Neuron (in vitro differentiated cells): ENCODE measurements around the gene TTL.
A peak's percentile ranks its signal among the peaks of the same experiment; 100 is the strongest.
"Not testable (repeated sequence)": the region's sequence is repeated elsewhere in the genome, so short reads cannot be mapped to it uniquely, and the experiment has no call there.

ENCODE experiments used
- H2AFZ ChIP-seq: one replicate; pipeline ENCODE4 v1.6.1; 2013; ENCODE audit warnings: low read depth, mild to moderate bottlenecking, inconsistent platforms, low read length, moderate library complexity
- H3K27me3 ChIP-seq: one replicate; pipeline ENCODE4 v1.6.1; 2013; ENCODE audit warnings: low read length; ENCODE audit not compliant: insufficient read depth
- H3K36me3 ChIP-seq: one replicate; pipeline ENCODE4 v1.6.1; 2013; ENCODE audit warnings: low read length; ENCODE audit not compliant: insufficient read depth
- H3K4me1 ChIP-seq: one replicate; pipeline ENCODE4 v1.6.1; 2013; ENCODE audit warnings: low read length; ENCODE audit not compliant: insufficient read depth
- H3K4me3 ChIP-seq: 2 replicates; pipeline ENCODE4 v1.5.1; 2013; ENCODE audit warnings: mild to moderate bottlenecking, low read length, moderate library complexity
- H3K9me3 ChIP-seq: one replicate; pipeline ENCODE4 v1.6.1; 2013; ENCODE audit warnings: low read length

The TTL gene

GRCh38 chr2:112518807-112519206 is 36.9 kb downstream of the TTL start:
- Histone ChIP-seq H3K9me3 (peaks cover 12% of the 10 kb centered on the region), H2AFZ (no peak overlapping the region), H3K27me3 (no peaks in the 10 kb centered on the region), H3K4me1 (no peaks in the 10 kb centered on the region), H3K36me3 (peaks cover 59% of the 10 kb centered on the region), H3K4me3 (no peak overlapping the region)

GRCh38 chr2:112519506-112519905 is 37.5 kb downstream of the TTL start:
- Histone ChIP-seq H3K9me3 (peaks cover 12% of the 10 kb centered on the region), H3K36me3 (peaks cover 58% of the 10 kb centered on the region), H3K4me1 (no peaks in the 10 kb centered on the region), H3K4me3 (no peak overlapping the region), H2AFZ (no peak overlapping the region), H3K27me3 (no peaks in the 10 kb centered on the region)

GRCh38 chr2:112520234-112520783 is 38.4 kb downstream of the TTL start:
- Histone ChIP-seq H3K4me3 (no peak overlapping the region), H3K27me3 (no peaks in the 10 kb centered on the region), H2AFZ (no peak overlapping the region), H3K9me3 (peaks cover 10% of the 10 kb centered on the region), H3K36me3 (peaks cover 51% of the 10 kb centered on the region), H3K4me1 (no peaks in the 10 kb centered on the region)

GRCh38 chr2:112523291-112523777 is 41.4 kb downstream of the TTL start:
- Histone ChIP-seq H3K36me3 (peaks cover 45% of the 10 kb centered on the region), H3K9me3 (peaks cover 6% of the 10 kb centered on the region), H3K27me3 (no peaks in the 10 kb centered on the region), H2AFZ (no peak overlapping the region), H3K4me1 (no peaks in the 10 kb centered on the region), H3K4me3 (no peak overlapping the region)

GRCh38 chr2:112524276-112524675 is 42.3 kb downstream of the TTL start:
- not testable (repeated sequence) for H2AFZ ChIP-seq, H3K4me1 ChIP-seq, H3K27me3 ChIP-seq, H3K4me3 ChIP-seq, H3K9me3 ChIP-seq
- H3K36me3 ChIP-seq = peaks cover 50% of the 10 kb centered on the region

- Histone ChIP-seq H3K27me3 (no peaks in the 10 kb centered on the region), H3K4me3 (no peak overlapping the region), H3K4me1 (no peaks in the 10 kb centered on the region), H3K36me3 (peaks cover 47% of the 10 kb centered on the region), H3K9me3 (peaks cover under 1% of the 10 kb centered on the region), H2AFZ (no peak overlapping the region)
Observed at GRCh38 chr2:112528541-112528940, 46.6 kb downstream of the TTL start.

GRCh38 chr2:112529757-112530156 is 47.8 kb downstream of the TTL start:
- peaks cover 46% of the 10 kb centered on the region for H3K36me3 ChIP-seq
- H3K4me3 ChIP-seq = no peak overlapping the region
- no peaks in the 10 kb centered on the region for H3K4me1 ChIP-seq

GRCh38 chr2:112530728-112531127 is 48.8 kb downstream of the TTL start:
- Histone ChIP-seq H3K4me1 (no peaks in the 10 kb centered on the region), H3K4me3 (no peak overlapping the region), H3K36me3 (peaks cover 46% of the 10 kb centered on the region), H3K27me3 (no peaks in the 10 kb centered on the region), H2AFZ (no peak overlapping the region), H3K9me3 (no peaks in the 10 kb centered on the region)

More at GRCh38 chr2:112529757-112530156, 47.8 kb downstream of the TTL start:
- Histone ChIP-seq H2AFZ (no peak overlapping the region), H3K9me3 (no peaks in the 10 kb centered on the region), H3K27me3 (no peaks in the 10 kb centered on the region)

- H3K27me3 ChIP-seq = no peaks in the 10 kb centered on the region
- no peaks in the 10 kb centered on the region for H3K4me1 ChIP-seq
- H3K36me3 ChIP-seq = peaks cover 32% of the 10 kb centered on the region
- H3K4me3 ChIP-seq = no peak overlapping the region
- no peaks in the 10 kb centered on the region for H3K9me3 ChIP-seq
- no peak overlapping the region for H2AFZ ChIP-seq
Observed at GRCh38 chr2:112534826-112535225, 52.9 kb downstream of the TTL start.

- not testable (repeated sequence) for H3K4me3 ChIP-seq, H3K4me1 ChIP-seq, H2AFZ ChIP-seq, H3K9me3 ChIP-seq, H3K27me3 ChIP-seq
- peaks cover 16% of the 10 kb centered on the region for H3K36me3 ChIP-seq
Observed at GRCh38 chr2:112536665-112537064, 54.7 kb downstream of the TTL start.

- Histone ChIP-seq H3K27me3 (no peaks in the 10 kb centered on the region), H3K4me3 (no peak overlapping the region), H2AFZ (no peak overlapping the region), H3K4me1 (peaks cover 8% of the 10 kb centered on the region), H3K9me3 (no peaks in the 10 kb centered on the region), H3K36me3 (no peaks in the 10 kb centered on the region)
Observed at GRCh38 chr2:112539306-112539705, 57.4 kb downstream of the TTL start.

GRCh38 chr2:112540906-112541305 is 59.0 kb downstream of the TTL start:
- Histone ChIP-seq H3K27me3 (no peaks in the 10 kb centered on the region), H3K9me3 (no peaks in the 10 kb centered on the region), H2AFZ (peak overlapping the region; percentile 78), H3K36me3 (no peaks in the 10 kb centered on the region), H3K4me3 (peak overlapping the region; percentile 60), H3K4me1 (peaks cover 8% of the 10 kb centered on the region)

GRCh38 chr2:112541315-112542122 is 59.6 kb downstream of the TTL start:
- Histone ChIP-seq H3K36me3 (no peaks in the 10 kb centered on the region), H3K4me3 (peak overlapping the region; percentile 60), H2AFZ (peak overlapping the region; percentile 78), H3K4me1 (peaks cover 8% of the 10 kb centered on the region), H3K27me3 (no peaks in the 10 kb centered on the region), H3K9me3 (no peaks in the 10 kb centered on the region)
